ENCODE results near the gene CEP290.

The CEP290 gene, protein sequence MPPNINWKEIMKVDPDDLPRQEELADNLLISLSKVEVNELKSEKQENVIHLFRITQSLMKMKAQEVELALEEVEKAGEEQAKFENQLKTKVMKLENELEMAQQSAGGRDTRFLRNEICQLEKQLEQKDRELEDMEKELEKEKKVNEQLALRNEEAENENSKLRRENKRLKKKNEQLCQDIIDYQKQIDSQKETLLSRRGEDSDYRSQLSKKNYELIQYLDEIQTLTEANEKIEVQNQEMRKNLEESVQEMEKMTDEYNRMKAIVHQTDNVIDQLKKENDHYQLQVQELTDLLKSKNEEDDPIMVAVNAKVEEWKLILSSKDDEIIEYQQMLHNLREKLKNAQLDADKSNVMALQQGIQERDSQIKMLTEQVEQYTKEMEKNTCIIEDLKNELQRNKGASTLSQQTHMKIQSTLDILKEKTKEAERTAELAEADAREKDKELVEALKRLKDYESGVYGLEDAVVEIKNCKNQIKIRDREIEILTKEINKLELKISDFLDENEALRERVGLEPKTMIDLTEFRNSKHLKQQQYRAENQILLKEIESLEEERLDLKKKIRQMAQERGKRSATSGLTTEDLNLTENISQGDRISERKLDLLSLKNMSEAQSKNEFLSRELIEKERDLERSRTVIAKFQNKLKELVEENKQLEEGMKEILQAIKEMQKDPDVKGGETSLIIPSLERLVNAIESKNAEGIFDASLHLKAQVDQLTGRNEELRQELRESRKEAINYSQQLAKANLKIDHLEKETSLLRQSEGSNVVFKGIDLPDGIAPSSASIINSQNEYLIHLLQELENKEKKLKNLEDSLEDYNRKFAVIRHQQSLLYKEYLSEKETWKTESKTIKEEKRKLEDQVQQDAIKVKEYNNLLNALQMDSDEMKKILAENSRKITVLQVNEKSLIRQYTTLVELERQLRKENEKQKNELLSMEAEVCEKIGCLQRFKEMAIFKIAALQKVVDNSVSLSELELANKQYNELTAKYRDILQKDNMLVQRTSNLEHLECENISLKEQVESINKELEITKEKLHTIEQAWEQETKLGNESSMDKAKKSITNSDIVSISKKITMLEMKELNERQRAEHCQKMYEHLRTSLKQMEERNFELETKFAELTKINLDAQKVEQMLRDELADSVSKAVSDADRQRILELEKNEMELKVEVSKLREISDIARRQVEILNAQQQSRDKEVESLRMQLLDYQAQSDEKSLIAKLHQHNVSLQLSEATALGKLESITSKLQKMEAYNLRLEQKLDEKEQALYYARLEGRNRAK (N-terminal part only)

DNA sequence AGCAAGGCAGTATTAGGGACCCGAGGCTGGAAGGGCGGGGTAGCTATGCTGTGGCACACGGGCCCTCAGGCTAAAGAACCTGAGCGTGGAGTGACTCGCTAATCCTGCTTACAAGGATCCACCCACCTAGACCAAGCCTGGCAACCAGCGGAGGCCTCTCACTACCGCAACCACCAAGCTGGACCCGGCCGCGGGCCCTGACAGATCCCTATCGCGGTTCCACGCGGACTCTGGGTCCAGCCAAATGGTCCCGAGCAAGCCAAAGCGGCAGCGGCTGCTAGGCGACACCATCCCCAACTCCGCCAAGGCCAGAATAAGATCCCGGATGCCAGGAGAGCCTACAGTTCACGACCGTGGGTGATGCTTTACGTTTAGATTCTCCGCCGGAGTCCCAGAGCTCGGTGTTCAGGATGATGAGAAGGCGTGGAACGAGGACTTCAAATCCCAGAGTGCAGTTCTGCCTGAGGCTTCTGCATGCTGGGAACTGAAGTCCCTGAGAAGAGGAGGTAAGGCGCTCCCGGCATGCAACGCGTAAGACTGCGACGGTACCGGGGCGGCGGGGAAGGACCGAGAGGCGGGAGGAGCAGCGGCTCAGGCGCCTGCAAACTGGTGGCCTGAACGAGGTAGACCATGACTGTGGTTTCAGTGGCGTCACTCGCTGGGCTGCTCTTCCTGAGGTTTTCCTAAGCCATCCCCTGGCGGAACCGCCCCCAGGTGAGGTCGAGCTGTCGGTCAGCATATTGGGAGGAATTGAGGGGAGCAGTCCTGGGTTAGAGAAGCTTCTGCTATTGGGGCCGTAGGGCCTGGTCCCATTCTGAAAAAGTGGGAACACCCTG lies at the start of gene CEP290, which contains the start of gene TMTC3:
CEP290 (minus strand) TSS at position 315 of the 836 bp plus-strand sequence. CDS start 781 bp downstream, outside the sequence.
TMTC3 (plus strand) TSS at position 534 of the 836 bp plus-strand sequence. CDS start 6,009 bp downstream, outside the sequence.
- peak; percentile 100 for DNase-seq (ENCODE audit: low spot score)

DNA sequence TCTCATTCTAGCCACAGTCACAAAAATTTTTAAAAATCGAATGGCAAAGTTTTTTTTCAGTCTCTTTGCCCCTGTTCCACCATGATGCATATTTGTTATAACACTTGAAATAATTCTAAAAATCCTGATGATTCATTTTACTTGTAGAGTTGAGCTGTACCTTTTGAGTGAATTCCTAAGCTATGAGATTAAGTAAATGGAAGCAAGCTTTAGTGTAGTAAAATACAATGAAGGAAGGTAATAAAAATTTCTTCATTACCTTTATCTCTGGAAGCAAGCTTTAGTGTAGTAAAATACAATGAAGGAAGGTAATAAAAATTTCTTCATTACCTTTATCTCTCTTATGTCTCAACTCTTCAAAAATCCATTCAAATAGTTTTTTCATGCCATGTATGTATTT lies 46.3 kb upstream of the CEP290 start:
- no peak for DNase-seq (ENCODE audit: low spot score)

DNA sequence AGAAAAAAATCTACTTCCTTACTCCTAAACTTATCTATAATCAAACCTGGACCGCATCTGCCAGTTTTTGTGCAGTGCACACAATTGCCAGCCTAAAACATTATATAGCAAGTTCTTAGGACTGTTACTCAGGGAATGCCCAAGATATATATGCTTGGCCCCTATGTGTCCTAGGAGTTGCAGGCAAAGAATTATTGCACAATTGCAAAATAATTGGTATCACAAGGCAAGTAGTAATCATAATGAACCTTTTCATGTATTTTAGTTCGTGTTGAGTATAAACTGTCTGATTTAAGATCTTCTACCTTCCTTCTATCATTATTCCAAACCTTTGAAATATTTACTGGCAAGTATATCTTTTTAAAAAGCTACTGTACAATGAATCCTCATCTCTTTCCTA lies 45.7 kb upstream of the CEP290 start:
- DNase-seq (ENCODE audit: low spot score): no peak

DNA sequence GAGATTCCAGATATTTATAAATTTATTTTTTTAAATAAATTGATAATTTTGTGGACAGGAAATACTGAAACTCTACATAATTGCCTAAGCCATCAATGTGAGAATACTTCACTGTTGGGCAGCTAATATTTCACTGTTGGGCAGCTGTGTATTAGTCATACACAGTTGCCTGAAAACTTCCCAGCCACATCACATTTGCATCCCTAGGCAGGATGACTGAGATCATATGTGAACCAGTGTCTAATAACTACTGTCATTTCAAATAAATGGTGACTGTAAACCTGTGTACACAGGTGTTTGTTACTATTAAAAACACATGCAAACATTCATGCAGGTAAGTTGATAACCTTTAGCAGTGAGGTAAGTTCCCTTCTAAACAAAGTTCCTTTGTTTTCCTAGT lies 44.1 kb upstream of the CEP290 start:
- DNase-seq (ENCODE audit: low spot score): no peak

DNA sequence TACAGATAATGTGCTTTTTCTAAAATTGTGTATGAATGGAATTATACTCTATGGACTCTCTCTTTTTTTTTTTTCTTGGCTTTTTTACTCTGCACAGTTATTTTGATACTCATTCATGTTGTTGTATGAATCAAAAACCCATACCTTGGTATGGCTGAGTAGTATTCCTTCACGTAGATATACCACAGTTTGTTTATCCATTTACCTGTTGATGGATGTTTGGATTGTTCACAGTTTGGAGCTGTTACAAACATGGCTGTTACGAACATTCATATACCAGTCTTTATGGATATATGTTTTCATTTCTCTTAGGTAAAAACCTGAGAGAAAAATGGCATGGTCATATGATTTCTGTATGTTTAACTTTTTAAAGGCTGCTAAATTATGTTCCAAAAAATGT lies 43.4 kb upstream of the CEP290 start:
- no peak for DNase-seq (ENCODE audit: low spot score)

DNA sequence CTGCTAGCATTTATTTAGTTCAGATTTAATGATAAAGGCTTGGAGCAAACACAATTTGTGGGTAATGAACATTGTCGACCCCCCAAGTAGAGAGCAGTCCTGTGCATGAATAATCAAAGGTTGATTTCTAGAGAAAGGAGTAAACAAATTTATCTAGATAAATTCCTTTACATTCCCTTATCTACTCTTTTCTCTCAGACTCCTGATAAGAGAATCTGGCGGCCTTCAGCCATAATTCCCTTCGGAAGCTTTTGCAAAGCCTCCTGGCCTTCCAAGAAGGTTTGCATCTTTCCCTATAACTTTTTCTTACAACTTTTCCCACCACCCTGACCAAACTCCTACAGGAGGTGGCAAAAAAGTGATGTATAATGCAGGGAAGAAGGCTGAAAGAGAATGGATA lies 42.3 kb upstream of the CEP290 start:
- no peak for DNase-seq (ENCODE audit: low spot score)

DNA sequence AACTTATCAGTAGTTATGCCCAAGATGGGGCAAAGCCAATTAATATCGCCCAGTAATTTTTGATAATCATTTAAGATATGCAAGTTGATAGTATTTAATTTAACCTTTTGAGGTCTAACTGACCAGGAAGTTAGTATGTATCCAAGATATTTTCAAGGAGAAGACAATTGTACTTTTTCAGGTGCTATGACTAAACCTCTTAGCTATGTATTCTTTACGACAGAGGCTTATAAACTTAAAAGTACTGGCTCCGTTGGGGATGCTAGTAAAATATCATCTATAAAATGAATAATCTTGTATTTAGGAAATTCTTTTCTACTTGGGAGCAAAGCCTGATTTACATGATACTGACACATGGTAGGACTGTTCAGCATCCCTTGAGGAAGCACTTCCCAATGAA lies 40.5 kb upstream of the CEP290 start:
- no peak for DNase-seq (ENCODE audit: low spot score)

DNA sequence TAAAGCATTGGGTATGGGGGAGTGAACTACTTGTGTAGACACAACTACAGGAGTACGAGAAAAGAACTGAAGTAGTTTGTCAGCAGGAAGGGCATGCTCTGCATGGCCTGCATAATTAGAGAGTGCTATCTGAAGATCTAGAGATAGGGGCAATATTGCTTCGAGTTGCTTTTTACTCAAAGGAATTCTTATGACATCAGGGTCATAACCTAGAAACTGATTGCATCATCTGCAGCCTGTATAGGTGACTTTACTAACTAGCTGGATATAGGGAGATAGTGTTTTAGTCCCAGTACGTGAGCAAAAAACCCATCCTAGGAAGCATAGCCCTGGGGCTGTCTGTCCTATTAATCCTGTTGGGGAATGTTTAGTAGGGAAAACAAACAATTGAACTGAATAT lies 40.0 kb upstream of the CEP290 start:
- no peak for DNase-seq (ENCODE audit: low spot score)

DNA sequence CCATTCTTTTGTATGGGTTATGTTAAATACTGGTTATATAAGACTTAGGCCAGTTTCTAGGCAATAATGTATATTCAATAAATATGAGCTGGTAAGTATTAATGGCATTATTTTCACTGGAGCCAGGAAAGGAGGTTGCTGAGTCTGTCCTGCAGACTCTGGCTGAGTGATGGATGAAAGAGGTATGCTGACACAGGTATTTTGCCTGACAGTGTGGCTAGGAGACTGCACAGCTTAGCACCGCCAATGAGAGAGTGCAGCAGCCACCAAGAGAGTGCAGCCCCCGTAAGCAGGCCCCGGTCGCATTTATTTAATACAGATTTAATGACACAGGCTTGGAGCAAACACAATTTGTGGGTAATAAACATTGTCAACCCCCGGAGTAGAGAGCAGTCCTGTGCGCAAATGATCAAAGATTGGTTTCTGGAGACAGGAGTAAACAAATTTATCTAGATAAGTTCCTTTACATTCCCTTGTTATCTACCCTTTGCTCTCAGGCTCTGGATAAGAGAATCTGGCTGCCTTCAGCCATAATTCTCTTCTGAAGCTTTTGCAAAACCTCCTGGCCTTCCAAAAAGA lies 37.6 kb upstream of the CEP290 start:
- DNase-seq (ENCODE audit: low spot score): no peak

DNA sequence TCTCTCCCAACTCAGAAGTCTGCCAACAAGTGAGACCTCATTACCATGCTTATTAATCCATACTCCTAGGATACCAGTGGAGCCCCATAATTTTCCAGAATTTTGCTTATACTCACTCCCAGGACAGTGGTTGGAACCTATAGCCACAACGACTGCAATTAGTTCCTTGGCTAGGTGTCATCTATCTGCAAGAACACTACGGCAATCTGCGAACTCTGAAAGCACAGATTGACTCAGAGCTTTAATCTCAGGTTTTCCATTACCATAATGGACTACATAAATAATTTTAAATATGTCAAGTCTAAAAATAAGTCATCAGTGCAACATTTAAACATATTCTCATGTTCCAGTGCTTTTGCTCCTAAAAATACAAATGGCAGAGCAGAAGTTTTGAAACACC lies 33.7 kb upstream of the CEP290 start:
- no peak for DNase-seq (ENCODE audit: low spot score)

DNA sequence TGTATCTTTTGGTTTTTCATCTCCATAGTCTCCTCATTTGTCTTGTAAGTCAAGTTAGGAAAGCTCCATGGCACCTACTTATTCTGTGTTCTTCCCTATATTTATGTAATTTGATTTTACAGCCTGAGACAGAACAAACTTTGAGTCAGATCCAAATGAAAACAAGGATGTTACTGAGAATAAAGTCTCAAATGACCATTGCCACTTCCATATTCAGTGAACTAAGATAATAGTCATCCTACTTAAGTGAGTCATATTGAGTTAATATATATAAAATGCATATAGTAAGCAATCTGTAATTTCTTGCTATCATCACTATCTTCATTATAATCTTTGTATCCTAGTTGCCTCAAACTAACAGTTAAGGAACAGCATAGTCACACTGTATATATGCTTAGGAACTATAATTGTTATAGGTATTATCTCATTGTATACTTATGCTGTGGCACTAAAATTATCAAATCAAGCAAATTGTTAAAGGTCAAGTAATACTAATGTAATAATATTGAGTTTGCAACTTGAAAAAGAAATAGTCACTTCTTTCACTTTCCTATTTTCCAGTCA lies 31.0 kb upstream of the CEP290 start:
- DNase-seq (ENCODE audit: low spot score): no peak

DNA sequence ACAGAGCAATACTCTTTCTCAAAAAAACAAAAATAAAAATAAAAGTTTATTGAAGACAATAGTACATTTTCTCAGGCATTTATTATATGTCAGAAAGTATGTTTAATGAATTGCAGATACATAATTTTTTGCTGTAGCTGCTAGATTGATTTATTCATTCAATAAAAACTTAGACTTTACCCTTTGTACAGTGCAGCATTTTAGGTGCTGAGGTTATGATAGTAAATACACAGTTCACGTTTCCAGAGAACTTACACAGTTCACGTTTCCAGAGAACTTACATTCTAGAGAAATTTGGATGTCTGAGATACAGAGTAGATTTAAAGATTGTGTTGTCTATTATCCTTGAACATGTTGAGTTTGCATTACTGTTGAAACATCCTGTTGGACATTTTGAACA lies 25.5 kb upstream of the CEP290 start:
- DNase-seq (ENCODE audit: low spot score): no peak

DNA sequence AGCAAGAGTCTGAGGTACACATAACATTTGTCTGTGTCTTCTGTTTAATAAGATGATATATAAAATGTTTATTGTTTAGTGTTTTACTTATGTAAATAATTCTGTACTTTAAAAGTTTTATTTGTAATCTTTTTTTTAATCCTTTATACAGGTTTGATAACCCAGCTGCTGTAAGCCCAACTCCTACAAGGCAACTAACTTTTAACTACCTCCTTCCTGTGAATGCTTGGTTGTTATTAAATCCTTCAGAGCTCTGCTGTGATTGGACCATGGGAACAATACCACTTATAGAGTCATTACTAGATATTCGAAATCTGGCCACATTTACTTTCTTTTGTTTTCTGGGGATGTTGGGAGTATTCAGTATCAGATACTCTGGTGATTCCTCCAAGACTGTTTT lies 24.3 kb upstream of the CEP290 start:
- no peak for DNase-seq (ENCODE audit: low spot score)

DNA sequence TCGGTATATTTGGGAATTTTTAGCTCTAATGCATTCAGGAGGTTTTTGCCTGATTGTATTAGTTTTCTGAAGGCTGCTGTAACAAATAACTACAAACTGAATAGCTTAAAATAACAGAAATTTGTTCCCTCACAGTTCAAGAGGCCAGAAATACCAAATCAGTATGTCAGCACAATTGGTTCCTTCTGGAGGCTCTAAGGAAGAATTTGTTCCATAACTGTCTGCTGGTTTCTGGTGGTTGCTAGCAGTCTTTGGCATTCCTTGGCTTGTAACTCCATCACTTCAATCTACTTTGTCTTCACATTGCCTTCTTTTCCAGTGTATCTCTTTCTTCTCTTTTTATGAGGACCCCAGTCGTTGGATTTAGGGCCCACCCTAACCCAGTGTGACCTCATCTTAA lies 21.5 kb upstream of the CEP290 start:
- no peak for DNase-seq (ENCODE audit: low spot score)

DNA sequence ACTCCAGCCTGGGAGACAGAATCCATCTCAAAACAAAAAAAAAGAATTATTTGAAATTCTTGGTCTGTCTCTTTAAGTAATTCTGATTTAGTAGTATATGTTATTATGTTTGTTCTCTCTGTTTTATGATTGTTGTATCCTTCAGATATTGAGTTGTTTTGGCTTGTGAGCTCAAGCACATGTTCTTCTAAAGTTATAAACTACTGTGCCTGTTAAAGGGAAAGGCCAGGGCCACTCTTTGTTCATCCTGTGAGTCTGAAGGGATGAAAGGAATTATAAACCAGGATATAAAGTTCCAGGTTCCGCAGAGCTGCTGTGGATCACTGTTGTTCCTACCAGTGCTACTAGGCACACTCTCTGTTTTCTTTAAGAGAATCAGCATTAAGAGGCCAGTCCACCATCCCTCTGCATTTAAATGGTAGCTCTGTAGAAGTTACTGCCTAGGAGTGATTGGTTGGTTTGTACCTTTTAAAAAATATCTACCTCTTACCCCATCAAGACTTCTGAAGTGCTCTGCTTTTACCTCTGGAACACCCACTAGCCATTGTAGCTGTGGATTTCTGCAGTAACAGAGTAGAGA lies 14.3 kb upstream of the CEP290 start:
- DNase-seq (ENCODE audit: low spot score): no peak

DNA sequence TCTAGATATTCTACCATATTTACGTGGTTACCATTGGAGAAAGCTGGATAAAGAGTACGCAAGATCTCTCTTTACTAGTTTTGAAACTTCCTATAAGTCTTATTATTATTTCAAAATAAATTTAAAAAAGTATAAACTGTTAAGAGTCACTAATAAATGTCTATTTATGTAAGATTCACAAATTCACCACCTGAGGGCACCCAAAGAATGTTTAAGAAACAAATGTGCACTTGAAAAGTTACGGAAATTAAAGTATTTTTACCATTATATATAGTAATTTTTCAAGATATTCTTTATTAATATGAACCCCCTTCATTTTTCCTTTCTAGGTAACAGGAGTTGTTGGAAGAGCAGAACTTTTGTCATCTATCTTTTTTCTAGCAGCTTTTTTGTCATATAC lies 12.1 kb upstream of the CEP290 start:
- DNase-seq (ENCODE audit: low spot score): no peak

DNA sequence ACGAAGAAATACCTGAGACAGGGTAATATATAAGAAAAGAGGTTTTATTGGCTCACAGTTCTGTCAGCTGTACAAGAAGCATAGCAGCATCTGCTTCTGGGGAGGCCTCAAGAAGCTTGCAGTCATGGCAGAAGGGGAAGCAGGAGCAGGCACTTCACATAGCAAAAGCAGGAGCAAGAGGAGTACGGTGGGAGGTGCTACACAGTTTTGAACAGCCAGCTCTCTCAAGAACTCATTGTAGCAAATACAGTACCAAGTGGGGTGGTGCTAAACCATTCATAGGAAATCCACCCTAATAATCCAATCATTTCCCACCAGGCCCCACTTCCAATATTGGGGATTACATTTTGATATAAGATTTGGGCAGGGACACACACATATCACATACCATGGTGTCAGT lies 8.2 kb upstream of the CEP290 start:
- DNase-seq (ENCODE audit: low spot score): no peak

DNA sequence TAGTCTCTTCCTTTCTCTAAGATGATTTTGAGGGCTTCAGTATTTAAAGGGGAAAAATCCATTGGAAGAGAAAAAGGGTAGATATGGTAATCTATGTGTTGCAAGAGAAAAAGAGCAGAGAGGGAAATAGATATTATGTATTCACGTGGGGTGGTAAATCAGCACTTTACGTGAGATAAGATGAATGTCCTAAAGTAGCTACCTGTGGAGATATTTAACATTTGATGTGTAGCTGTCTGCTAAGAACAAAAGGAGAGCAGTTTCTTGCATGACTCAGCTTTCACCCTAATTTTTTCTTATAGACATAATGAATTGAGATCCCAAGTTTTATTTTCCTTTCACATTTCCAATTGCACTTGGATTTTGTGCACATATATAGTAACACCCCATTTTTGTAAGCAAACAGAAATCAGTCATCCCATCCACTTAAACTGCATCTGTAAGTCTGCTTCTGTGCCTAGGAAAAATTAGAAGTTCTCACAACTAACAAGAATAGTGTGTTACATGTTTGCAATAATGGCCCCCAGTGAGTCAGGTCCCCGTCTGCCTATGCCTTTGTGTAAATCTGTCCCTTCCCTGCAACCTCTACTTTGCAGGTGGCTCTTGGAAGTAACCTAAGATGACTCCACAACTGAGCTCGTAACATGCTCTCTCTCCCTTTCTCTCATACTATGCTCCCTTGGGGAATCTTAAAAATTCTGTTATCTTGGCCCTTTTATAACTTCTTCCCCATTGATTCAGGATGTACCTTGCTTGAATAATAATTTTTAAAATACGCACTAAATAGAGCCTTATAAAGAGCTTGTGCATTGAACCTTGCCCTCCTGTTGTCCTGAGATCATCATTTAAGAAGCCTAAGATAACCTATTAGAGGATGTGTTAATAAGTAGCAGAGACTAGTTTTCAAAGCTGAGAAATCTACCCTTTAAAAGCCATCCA lies 3.9 kb upstream of the CEP290 start:
- DNase-seq (ENCODE audit: low spot score): no peak
